ENCODE data around the gene GPC2.
"Not testable (repeated sequence)": the region's sequence is repeated elsewhere in the genome, so short reads cannot be mapped to it uniquely, and the experiment has no call there.

GPC2 gene

DNA sequence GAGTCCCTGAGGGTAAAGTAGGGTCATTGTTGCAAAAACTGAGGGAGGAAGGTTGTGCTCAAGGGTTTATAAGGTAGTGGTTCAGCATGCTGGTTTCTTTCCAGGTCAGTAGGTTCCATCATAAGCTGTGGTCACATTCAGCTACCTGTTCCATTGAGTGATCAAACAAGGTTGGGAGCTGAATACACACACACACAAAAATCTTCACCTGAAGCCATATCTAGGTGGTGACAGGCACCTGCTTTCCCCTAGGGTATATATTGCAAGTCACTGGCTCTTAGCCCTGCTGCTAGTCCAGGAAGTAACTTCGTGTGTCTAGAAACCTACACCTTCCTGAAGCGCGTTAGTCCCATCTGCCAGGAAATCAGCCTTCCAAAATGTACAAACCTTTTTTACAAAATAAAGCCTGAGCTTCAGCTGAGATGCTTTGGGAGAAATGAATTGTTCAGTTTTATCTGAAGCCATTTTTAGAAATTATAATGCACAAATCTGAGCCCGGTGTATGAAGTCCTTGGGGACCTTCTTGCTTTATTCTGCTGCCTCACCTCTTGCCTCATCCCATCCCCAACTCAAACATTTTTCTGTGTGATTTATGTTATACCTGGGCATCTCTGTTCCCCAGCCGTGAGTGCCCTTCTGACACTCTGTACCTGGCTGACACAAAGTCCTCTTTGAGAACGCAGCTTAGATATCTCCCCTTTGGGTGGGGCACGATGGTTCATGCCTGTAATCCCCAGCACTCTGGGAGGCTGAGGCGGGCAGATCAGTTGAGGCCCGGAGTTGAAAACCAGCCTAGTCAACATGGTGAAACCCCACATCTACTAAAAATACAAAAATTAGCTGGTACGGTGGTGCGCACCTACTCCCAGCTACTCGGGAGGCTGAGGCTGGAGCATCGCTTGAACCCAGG, 39.1 kb downstream of the GPC2 start:
- DNase-seq (ENCODE audit: low read depth) = peak; percentile 52
- no peak overlapping the region for H3K4me3 ChIP-seq (ENCODE audit: low read depth, low read length)
- TF ChIP-seq, protein P1, sequence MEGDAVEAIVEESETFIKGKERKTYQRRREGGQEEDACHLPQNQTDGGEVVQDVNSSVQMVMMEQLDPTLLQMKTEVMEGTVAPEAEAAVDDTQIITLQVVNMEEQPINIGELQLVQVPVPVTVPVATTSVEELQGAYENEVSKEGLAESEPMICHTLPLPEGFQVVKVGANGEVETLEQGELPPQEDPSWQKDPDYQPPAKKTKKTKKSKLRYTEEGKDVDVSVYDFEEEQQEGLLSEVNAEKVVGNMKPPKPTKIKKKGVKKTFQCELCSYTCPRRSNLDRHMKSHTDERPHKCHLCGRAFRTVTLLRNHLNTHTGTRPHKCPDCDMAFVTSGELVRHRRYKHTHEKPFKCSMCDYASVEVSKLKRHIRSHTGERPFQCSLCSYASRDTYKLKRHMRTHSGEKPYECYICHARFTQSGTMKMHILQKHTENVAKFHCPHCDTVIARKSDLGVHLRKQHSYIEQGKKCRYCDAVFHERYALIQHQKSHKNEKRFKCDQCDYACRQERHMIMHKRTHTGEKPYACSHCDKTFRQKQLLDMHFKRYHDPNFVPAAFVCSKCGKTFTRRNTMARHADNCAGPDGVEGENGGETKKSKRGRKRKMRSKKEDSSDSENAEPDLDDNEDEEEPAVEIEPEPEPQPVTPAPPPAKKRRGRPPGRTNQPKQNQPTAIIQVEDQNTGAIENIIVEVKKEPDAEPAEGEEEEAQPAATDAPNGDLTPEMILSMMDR (IDR thresholded peaks at IDR 0.05; ENCODE audit: insufficient read depth, low read depth, low read length, missing control alignments) = no peak

GRCh38 chr7:100132697-100133151, 44.5 kb downstream of the GPC2 start:
- no peak overlapping the region for H3K4me3 ChIP-seq (ENCODE audit: low read depth, low read length)
- TF ChIP-seq, protein P1 (IDR thresholded peaks at IDR 0.05; ENCODE audit: insufficient read depth, low read depth, low read length, missing control alignments) = peak; percentile 98
- peak; percentile 80 for DNase-seq (ENCODE audit: low read depth)

DNA sequence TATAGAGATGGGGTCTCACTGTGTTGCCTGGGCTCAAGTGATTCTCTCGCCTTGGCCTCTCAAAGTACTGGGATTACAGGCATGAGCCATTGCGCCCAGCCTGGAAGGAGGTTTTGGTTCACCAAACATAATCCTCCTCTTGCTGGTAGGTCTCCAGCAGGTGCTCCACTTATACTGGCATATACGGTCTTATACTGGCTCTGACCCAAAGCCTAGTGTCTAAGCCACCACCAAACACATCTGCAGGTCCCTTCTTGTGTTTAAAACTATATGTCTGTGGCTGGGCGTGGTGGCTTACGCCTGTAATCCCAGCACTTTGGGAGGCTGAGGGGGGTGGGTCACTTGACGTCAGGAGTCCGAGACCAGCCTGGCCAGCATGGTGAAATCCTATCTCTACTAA, 45.1 kb downstream of the GPC2 start:
- no peak overlapping the region for H3K4me3 ChIP-seq (ENCODE audit: low read depth, low read length)
- no peak for DNase-seq (ENCODE audit: low read depth)
- TF ChIP-seq, protein P1 (IDR thresholded peaks at IDR 0.05; ENCODE audit: insufficient read depth, low read depth, low read length, missing control alignments) = no peak

- no peak overlapping the region for H3K4me3 ChIP-seq (ENCODE audit: low read depth, low read length)
- TF ChIP-seq, protein P1 (IDR thresholded peaks at IDR 0.05; ENCODE audit: insufficient read depth, low read depth, low read length, missing control alignments) = peak; percentile 75
- peak; percentile 70 for DNase-seq (ENCODE audit: low read depth)
Observed at GRCh38 chr7:100130608-100131453, 46.4 kb downstream of the GPC2 start.

- not testable (repeated sequence) for H3K4me3 ChIP-seq (ENCODE audit: low read depth, low read length); DNase-seq (ENCODE audit: low read depth)
Observed at GRCh38 chr7:100130220-100130607, 47.0 kb downstream of the GPC2 start.

DNA sequence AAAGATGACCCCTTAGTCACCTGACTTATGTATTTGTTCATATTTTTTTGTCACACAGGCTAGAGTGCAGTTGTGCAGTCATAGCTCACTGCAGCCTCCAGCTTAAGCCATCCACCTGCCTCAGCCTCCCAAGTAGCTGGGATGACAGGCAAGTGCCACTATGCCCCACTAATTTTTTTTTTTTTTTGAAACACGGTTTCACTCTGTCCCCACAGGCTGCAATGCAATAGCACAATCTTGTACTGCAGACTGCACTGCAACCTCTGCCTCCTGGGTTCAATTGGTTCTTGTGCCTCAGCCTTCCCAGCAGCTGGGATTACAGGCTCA, 48.6 kb downstream of the GPC2 start:
- DNase-seq (ENCODE audit: low read depth) = no peak
- H3K4me3 ChIP-seq (ENCODE audit: low read depth, low read length) = no peak overlapping the region
- TF ChIP-seq, protein P1 (IDR thresholded peaks at IDR 0.05; ENCODE audit: insufficient read depth, low read depth, low read length, missing control alignments) = no peak

Measured in GM12865 (cell line).